Vagina (tissue), 2 donors: ENCODE results near the gene PRRT4.

Experiments used
- CTCF ChIP-seq, 3 experiments: fragments of 450-650 bp in 2 of 3; fragments of 200-600 bp in 1 of 3; sonication (generic) in 1 of 3; IDR thresholded peaks; one replicate each; pipeline ENCODE4 v1.5.1; 2017 to 2019; ENCODE audit warnings: antibody characterized with exemption in 3 of 3, mild to moderate bottlenecking in 2 of 3, moderate library complexity in 2 of 3
- POLR2A ChIP-seq, 2 donors: fragments of 450-650 bp; IDR thresholded peaks; one replicate each; pipeline ENCODE4 v1.6.1; 2017; ENCODE audit warnings: antibody characterized with exemption in 2 of 2, mild to moderate bottlenecking in 2 of 2, moderate library complexity in 2 of 2

DNA sequence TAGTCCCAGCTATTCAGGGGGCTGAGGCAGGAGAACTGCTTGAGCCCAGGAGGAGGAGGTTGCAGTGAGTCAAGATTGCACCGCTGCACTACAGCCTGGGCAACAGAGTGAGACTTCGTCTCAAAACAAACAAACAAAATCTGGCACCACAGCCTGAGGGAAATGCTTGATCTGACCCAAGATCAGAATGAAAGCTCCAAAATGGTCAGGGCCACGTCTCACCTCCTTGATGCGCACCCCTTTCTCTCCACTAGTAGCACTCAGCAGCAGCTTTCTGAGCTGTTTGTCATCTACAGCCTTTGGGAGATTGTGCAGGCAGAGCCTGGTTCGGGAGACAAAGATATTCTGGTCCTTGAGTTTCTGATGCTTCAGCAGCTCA is 40.5 kb downstream of the PRRT4 start:
- no peak for TF ChIP-seq POLR2A (IDR thresholded peaks at IDR 0.05)
- no peak for TF ChIP-seq CTCF (IDR thresholded peaks at IDR 0.05)
